ENCODE measurements around the gene VWCE. TPM values are rescaled to one million over a fixed set of nuclear protein-coding genes. Genes with fewer than 3 reads are reported as not detected.

The VWCE gene
- total RNA-seq, 1 donor from 2014 or later, result 2.7 TPM

GRCh38 chr11:61280883-61281580, 14.1 kb downstream of the VWCE start:
- DNase-seq, result no peak

- no peak for DNase-seq
These were observed 15.0 kb downstream of the VWCE start for GRCh38 chr11:61279934-61280659.

- no peak for DNase-seq
These were observed 17.1 kb downstream of the VWCE start for GRCh38 chr11:61278001-61278470.

- no peak for DNase-seq
These were observed 17.7 kb downstream of the VWCE start for GRCh38 chr11:61277186-61278000.

GRCh38 chr11:61275191-61275590, 19.9 kb downstream of the VWCE start:
- DNase-seq, result no peak

- DNase-seq, result no peak
These were observed 21.0 kb downstream of the VWCE start for GRCh38 chr11:61274084-61274483.

- no peak for DNase-seq
These were observed 21.7 kb downstream of the VWCE start for GRCh38 chr11:61273178-61274078.

- no peak for DNase-seq
These were observed 22.4 kb downstream of the VWCE start for GRCh38 chr11:61272731-61273130.

GRCh38 chr11:61270354-61271076, 24.6 kb downstream of the VWCE start:
- no peak for DNase-seq

- no peak for DNase-seq
These were observed 26.4 kb downstream of the VWCE start for GRCh38 chr11:61268588-61269250.

GRCh38 chr11:61267437-61267841, 27.7 kb downstream of the VWCE start:
- no peak for DNase-seq

GRCh38 chr11:61266602-61267001, 28.5 kb downstream of the VWCE start:
- no peak for DNase-seq

GRCh38 chr11:61265357-61265756, 29.8 kb downstream of the VWCE start:
- DNase-seq, result no peak

- no peak for DNase-seq
These were observed 30.3 kb downstream of the VWCE start for GRCh38 chr11:61264795-61265194.

GRCh38 chr11:61264371-61264770, 30.7 kb downstream of the VWCE start:
- no peak for DNase-seq

- no peak for DNase-seq
These were observed 35.8 kb downstream of the VWCE start for GRCh38 chr11:61259363-61259762.

- DNase-seq, result no peak
These were observed 36.6 kb downstream of the VWCE start for GRCh38 chr11:61258546-61258945.

GRCh38 chr11:61256710-61257482, 38.2 kb downstream of the VWCE start:
- no peak for DNase-seq

- DNase-seq, result no peak
These were observed 40.6 kb downstream of the VWCE start for GRCh38 chr11:61254403-61255025.
